CD14-positive monocyte (primary cell): ENCODE measurements around the gene KISS1R. TPM values are rescaled to one million over a fixed set of nuclear protein-coding genes. Genes with fewer than 3 reads are reported as not detected.

ENCODE experiments used
- DNase-seq, 3 donors: peaks; one replicate each; pipeline ENCODE4 v3.0.0-alpha.2; 2011 to 2022
- H2AFZ ChIP-seq: 2 replicates; pipeline ENCODE4 v1.6.0; 2012; ENCODE audit warnings: mild to moderate bottlenecking, low read depth, low read length, inconsistent platforms; ENCODE audit not compliant: insufficient read depth, poor library complexity, severe bottlenecking
- H3K27ac ChIP-seq, 2 donors: 1 replicate in 1 of 2; 2 replicates in 1 of 2; pipeline ENCODE4 v1.5.1; 2012 to 2013; ENCODE audit warnings: low read length in 2 of 2, control low read depth in 1 of 2, inconsistent platforms in 1 of 2, low read depth in 1 of 2, mild to moderate bottlenecking in 1 of 2
- H3K27me3 ChIP-seq, 2 donors: one replicate each; pipeline versions ENCODE4 v1.6.0 to v1.6.1; 2011 to 2013; ENCODE audit warnings: low read length in 2 of 2; ENCODE audit not compliant: control insufficient read depth in 2 of 2, insufficient read depth in 2 of 2
- H3K36me3 ChIP-seq, 2 donors: replicated peaks in 1 of 2; 1 replicate in 1 of 2; 2 replicates in 1 of 2; pipeline versions ENCODE4 v1.5.1 to v1.6.1; 2012 to 2013; ENCODE audit warnings: low read length in 2 of 2, control low read depth in 1 of 2, inconsistent platforms in 1 of 2, mild to moderate bottlenecking in 1 of 2; ENCODE audit not compliant: insufficient read depth in 2 of 2, control insufficient read depth in 1 of 2
- H3K4me1 ChIP-seq, 2 donors: 1 replicate in 1 of 2; 2 replicates in 1 of 2; pipeline versions ENCODE4 v1.5.1 to v1.6.1; 2012 to 2013; ENCODE audit warnings: low read length in 2 of 2, control low read depth in 1 of 2, inconsistent platforms in 1 of 2, mild to moderate bottlenecking in 1 of 2, moderate library complexity in 1 of 2; ENCODE audit not compliant: insufficient read depth in 2 of 2, control insufficient read depth in 1 of 2
- H3K4me2 ChIP-seq: replicated peaks from 2 replicates; pipeline ENCODE3; 2012; ENCODE audit warnings: low read length, moderate library complexity, mild to moderate bottlenecking; ENCODE audit not compliant: poor library complexity, severe bottlenecking; ENCODE audit errors: extremely low read depth
- H3K4me3 ChIP-seq, 3 experiments: fragments of 200-600 bp in 1 of 3; sonication (generic) in 1 of 3; replicated peaks in 1 of 3; 1 replicate in 2 of 3; 2 replicates in 1 of 3; pipeline ENCODE4 v1.5.1; 2011 to 2013; ENCODE audit warnings: low read length in 3 of 3, mild to moderate bottlenecking in 3 of 3, control low read depth in 2 of 3, low read depth in 2 of 3, inconsistent platforms in 1 of 3, moderate library complexity in 1 of 3
- H3K79me2 ChIP-seq: 2 replicates; pipeline ENCODE4 v1.6.0; 2012; ENCODE audit warnings: mild to moderate bottlenecking, control low read depth, inconsistent platforms, low read length, moderate library complexity; ENCODE audit not compliant: insufficient read depth
- H3K9ac ChIP-seq: 2 replicates; pipeline ENCODE4 v1.6.0; 2017; ENCODE audit warnings: low read length, mild to moderate bottlenecking; ENCODE audit not compliant: insufficient read depth, poor library complexity, severe bottlenecking
- H3K9me3 ChIP-seq, 2 donors: replicated peaks in 1 of 2; 1 replicate in 1 of 2; 2 replicates in 1 of 2; pipeline versions ENCODE4 v1.5.1 to v1.6.1; 2012 to 2013; ENCODE audit warnings: low read length in 2 of 2, control low read depth in 1 of 2; ENCODE audit not compliant: control insufficient read depth in 1 of 2, insufficient read depth in 1 of 2
- H4K20me1 ChIP-seq: 2 replicates; pipeline ENCODE4 v1.6.0; 2012; ENCODE audit warnings: mild to moderate bottlenecking, low read length, control low read depth, moderate library complexity; ENCODE audit not compliant: insufficient read depth
- H3K27ac Mint-ChIP-seq, 7 donors: one replicate each; pipeline ENCODE4 v1.8.0; 2020; ENCODE audit warnings: mild to moderate bottlenecking in 7 of 7, mixed read lengths in 7 of 7, moderate library complexity in 6 of 7, inconsistent platforms in 2 of 7
- H3K27me3 Mint-ChIP-seq, 3 donors: one replicate each; pipeline ENCODE4 v1.8.0; 2021 to 2022; ENCODE audit warnings: low read depth in 3 of 3, mild to moderate bottlenecking in 3 of 3, mixed read lengths in 3 of 3, moderate library complexity in 3 of 3, inconsistent platforms in 1 of 3
- H3K36me3 Mint-ChIP-seq, 2 donors: one replicate each; pipeline ENCODE4 v1.8.0; 2020; ENCODE audit warnings: mixed read lengths in 2 of 2, inconsistent platforms in 1 of 2, mild to moderate bottlenecking in 1 of 2
- H3K4me1 Mint-ChIP-seq: one replicate; pipeline ENCODE4 v1.8.0; 2020; ENCODE audit warnings: mild to moderate bottlenecking, mixed read lengths
- H3K4me3 Mint-ChIP-seq, 2 donors: one replicate each; pipeline ENCODE4 v1.8.0; 2020; ENCODE audit warnings: mild to moderate bottlenecking in 2 of 2, mixed read lengths in 2 of 2, moderate library complexity in 1 of 2
- H3K9me3 Mint-ChIP-seq, 7 donors: one replicate each; pipeline ENCODE4 v1.8.0; 2020 to 2022; ENCODE audit warnings: mixed read lengths in 7 of 7, mild to moderate bottlenecking in 6 of 7, moderate library complexity in 6 of 7, inconsistent platforms in 2 of 7
- CTCF ChIP-seq: fragments of 200-600 bp; IDR thresholded peaks from one replicate; pipeline ENCODE4 v1.8.0; 2022; ENCODE audit warnings: antibody characterized with exemption, mild to moderate bottlenecking
- WGBS: methylation state at CpG from one replicate; pipeline ENCODE4 v1.1.5; 2013; ENCODE audit warnings: missing lambda C conversion rate; ENCODE audit not compliant: insufficient coverage; 5-methylcytosine and 5-hydroxymethylcytosine counted together
- intact Hi-C, 2 donors: fragments of 100-400 bp; cut with micrococcal nuclease; formaldehyde crosslinking; loops; one replicate each; pipeline versions ENCODE4 v1.15.0 to v1.15.1; 2023
- polyA plus RNA-seq, 3 donors: library from polyadenylated mRNA; depleted of rRNA in 1 of 3; unstranded in 2 of 3; stranded (reverse) in 1 of 3; fragments of 300-500 nt in 2 of 3; fragments of >200 nt in 1 of 3; fragmentation: Illumina TruSeq in 2 of 3; gene quantifications; 1 replicate in 2 of 3; 2 replicates in 1 of 3; pipeline ENCODE4 v1.2.3, GENCODE V29; 2012 to 2021

KISS1R gene
- polyA plus RNA-seq, 3 donors, result not detected

- peaks cover 16% of the 10 kb centered on the region for H4K20me1 ChIP-seq
- H3K27ac Mint-ChIP-seq, result peak overlapping the region in 1 of 7 donors; percentile 30
- H3K4me3 ChIP-seq, result no peak overlapping the region
- H3K4me1 Mint-ChIP-seq, result peaks cover 8% of the 10 kb centered on the region
- no peak overlapping the region for H3K4me3 Mint-ChIP-seq
- DNase-seq, result no peak
- intact Hi-C loops, result no loop called here
- peaks cover 0 to 3% of the 10 kb centered on the region in 2 donors for H3K4me1 ChIP-seq
- no peak for TF ChIP-seq CTCF
- peaks cover 0 to 3% (median 0%) of the 10 kb centered on the region in 7 donors for H3K9me3 Mint-ChIP-seq
- no peak overlapping the region for H3K27ac ChIP-seq
- H3K36me3 Mint-ChIP-seq, result peaks cover 56 to 94% of the 10 kb centered on the region in 2 donors
- no peaks in the 10 kb centered on the region for H3K27me3 ChIP-seq
- H3K9me3 ChIP-seq, result no peaks in the 10 kb centered on the region
- H3K27me3 Mint-ChIP-seq, result no peaks in the 10 kb centered on the region
- 96% methylated on average over 32 of the region's 51 CpGs for WGBS
- H3K4me2 ChIP-seq, result no peak overlapping the region
- peaks cover 52 to 75% of the 10 kb centered on the region in 2 donors for H3K36me3 ChIP-seq
- no peaks in the 10 kb centered on the region for H3K79me2 ChIP-seq
- H3K9ac ChIP-seq, result no peak overlapping the region
- H2AFZ ChIP-seq, result no peak overlapping the region
These were observed 32.5 kb upstream of the KISS1R start for GRCh38 chr19:884420-885211.

GRCh38 chr19:885536-886224 is 31.5 kb upstream of the KISS1R start:
- Histone ChIP-seq H2AFZ (no peak overlapping the region), H3K27me3 (no peaks in the 10 kb centered on the region), H3K9ac (no peak overlapping the region), H3K27ac (no peak overlapping the region), H3K4me3 (no peak overlapping the region), H3K4me2 (no peak overlapping the region), H4K20me1 (peaks cover 16% of the 10 kb centered on the region), H3K4me1 (peaks cover 0 to 3% of the 10 kb centered on the region in 2 donors), H3K36me3 (peaks cover 56 to 86% of the 10 kb centered on the region in 2 donors), H3K9me3 (no peaks in the 10 kb centered on the region), H3K79me2 (no peaks in the 10 kb centered on the region)
- H3K27me3 Mint-ChIP-seq, result no peaks in the 10 kb centered on the region
- H3K36me3 Mint-ChIP-seq, result peaks cover 57 to 98% of the 10 kb centered on the region in 2 donors
- H3K9me3 Mint-ChIP-seq, result peaks cover 0 to 3% (median 0%) of the 10 kb centered on the region in 7 donors
- 96% methylated on average over 60 of the region's 64 CpGs for WGBS
- no peak for TF ChIP-seq CTCF
- H3K4me3 Mint-ChIP-seq, result no peak overlapping the region
- no peak for DNase-seq
- no peak overlapping the region for H3K27ac Mint-ChIP-seq
- intact Hi-C loops, result no loop called here
- H3K4me1 Mint-ChIP-seq, result peaks cover 8% of the 10 kb centered on the region
